Testis (tissue), 3 donors: Measurements from ENCODE around the gene ZFAND5. TPM values are rescaled to one million over a fixed set of nuclear protein-coding genes. Genes with fewer than 3 reads are reported as not detected.

ENCODE experiments used
- DNase-seq: peaks from one replicate; pipeline ENCODE4 v3.0.0-alpha.2; 2019
- H3K27ac ChIP-seq, 2 donors: fragments of 200-600 bp; sonication (generic); one replicate each; pipeline ENCODE4 v1.5.1; 2019
- H3K27me3 ChIP-seq: fragments of 200-600 bp; sonication (generic); one replicate; pipeline ENCODE4 v1.5.1; 2019
- H3K36me3 ChIP-seq: fragments of 200-600 bp; sonication (generic); one replicate; pipeline ENCODE4 v1.5.1; 2017; ENCODE audit warnings: low read depth; ENCODE audit errors: missing control alignments
- H3K4me1 ChIP-seq: fragments of 200-600 bp; sonication (generic); one replicate; pipeline ENCODE4 v1.5.1; 2019
- H3K4me3 ChIP-seq, 2 donors: fragments of 200-600 bp; sonication (generic); one replicate each; pipeline ENCODE4 v1.5.1; 2017 to 2019
- H3K9me3 ChIP-seq: fragments of 200-600 bp; sonication (generic); one replicate; pipeline ENCODE4 v1.5.1; 2017
- CTCF ChIP-seq, 3 experiments: fragments of 450-650 bp in 2 of 3; fragments of 200-600 bp in 1 of 3; sonication (generic) in 1 of 3; IDR thresholded peaks; one replicate each; pipeline ENCODE4 v1.5.1; 2016 to 2019; ENCODE audit warnings: antibody characterized with exemption in 3 of 3, mild to moderate bottlenecking in 2 of 3, moderate library complexity in 1 of 3
- POLR2A ChIP-seq: fragments of 450-650 bp; IDR thresholded peaks from one replicate; pipeline ENCODE4 v1.6.1; 2017; ENCODE audit warnings: antibody characterized with exemption, mild to moderate bottlenecking, moderate library complexity
- WGBS, 2 donors: methylation state at CpG; one replicate each; pipeline ENCODE4 v1.1.5; 2018; 5-methylcytosine and 5-hydroxymethylcytosine counted together
- intact Hi-C: fragments of 100-400 bp; cut with DNase I; formaldehyde crosslinking; loops from one replicate; pipeline ENCODE4 v1.15.1; 2023; ENCODE audit warnings: low total_unique reads
- polyA plus RNA-seq: library from polyadenylated mRNA; stranded (reverse); fragments of 350-450 nt; fragmentation: Illumina TruSeq; extraction: RNeasy Lipid Tissue Mini Kit (QIAGEN cat#74804); gene quantifications from one replicate; pipeline ENCODE4 v1.2.3, GENCODE V29; 2014; ENCODE audit warnings: low read depth, low replicate concordance; ENCODE audit not compliant: insufficient read depth
- total RNA-seq, 2 donors: library from RNA; depleted of rRNA; stranded (reverse); fragments of >200 nt; gene quantifications; one replicate each; pipeline ENCODE4 v1.2.3, GENCODE V29; 2016

The ZFAND5 gene
- total and polyA plus RNA-seq, 3 donors from 2014 or later = 251 to 314 (median 313) TPM

- H3K4me1 ChIP-seq = peaks cover 16% of the 10 kb centered on the region
- H3K9me3 ChIP-seq = no peaks in the 10 kb centered on the region
- no peak overlapping the region for H3K27ac ChIP-seq
- no peaks in the 10 kb centered on the region for H3K36me3 ChIP-seq
- no peak for DNase-seq
- WGBS, 2 donors = 88 to 89% methylated on average over 15 of the region's 15 CpGs
- H3K4me3 ChIP-seq = no peak overlapping the region
- H3K27me3 ChIP-seq = no peaks in the 10 kb centered on the region
- intact Hi-C loops = no loop called here
- no peak for TF ChIP-seq CTCF (IDR thresholded peaks at IDR 0.05)
- no peak for TF ChIP-seq POLR2A
Measured at GRCh38 chr9:72351538-72352453, 13.2 kb downstream of the ZFAND5 start.

GRCh38 chr9:72349911-72350310, 15.1 kb downstream of the ZFAND5 start:
- 76 to 77% methylated on average over 1 of the region's 1 CpG for WGBS, 2 donors
- H3K36me3 ChIP-seq = no peaks in the 10 kb centered on the region
- no peaks in the 10 kb centered on the region for H3K27me3 ChIP-seq
- intact Hi-C loops = no loop called here
- no peak for DNase-seq
- no peaks in the 10 kb centered on the region for H3K9me3 ChIP-seq
- H3K4me1 ChIP-seq = peaks cover 2% of the 10 kb centered on the region
- no peak overlapping the region for H3K27ac ChIP-seq
- TF ChIP-seq POLR2A = no peak
- TF ChIP-seq CTCF (IDR thresholded peaks at IDR 0.05) = no peak
- H3K4me3 ChIP-seq = no peak overlapping the region

GRCh38 chr9:72349240-72349639, 15.8 kb downstream of the ZFAND5 start:
- H3K27me3 ChIP-seq = no peaks in the 10 kb centered on the region
- no peaks in the 10 kb centered on the region for H3K9me3 ChIP-seq
- no peak overlapping the region for H3K4me3 ChIP-seq
- H3K36me3 ChIP-seq = no peaks in the 10 kb centered on the region
- no peak overlapping the region for H3K27ac ChIP-seq
- no peaks in the 10 kb centered on the region for H3K4me1 ChIP-seq
- DNase-seq = no peak
- intact Hi-C loops = no loop called here
- no peak for TF ChIP-seq CTCF (IDR thresholded peaks at IDR 0.05)
- TF ChIP-seq POLR2A = no peak
- 85 to 93% methylated on average over 2 of the region's 2 CpGs for whole genome bisulfite sequencing, 2 donors

GRCh38 chr9:72346333-72346732, 18.7 kb downstream of the ZFAND5 start:
- DNase-seq = no peak
- 94 to 100% methylated on average over 1 of the region's 1 CpG for WGBS, 2 donors
- no peaks in the 10 kb centered on the region for H3K36me3 ChIP-seq
- TF ChIP-seq CTCF (IDR thresholded peaks at IDR 0.05) = no peak
- TF ChIP-seq POLR2A = no peak
- H3K27ac ChIP-seq = no peak overlapping the region
- H3K4me1 ChIP-seq = no peaks in the 10 kb centered on the region
- no peak overlapping the region for H3K4me3 ChIP-seq
- intact Hi-C loops = no loop called here
- no peaks in the 10 kb centered on the region for H3K27me3 ChIP-seq
- no peaks in the 10 kb centered on the region for H3K9me3 ChIP-seq

GRCh38 chr9:72338631-72339030, 26.4 kb downstream of the ZFAND5 start:
- intact Hi-C loops = no loop called here
- Histone ChIP-seq H3K27me3 (no peaks in the 10 kb centered on the region), H3K4me3 (no peak overlapping the region), H3K36me3 (no peaks in the 10 kb centered on the region), H3K27ac (no peak overlapping the region), H3K9me3 (no peaks in the 10 kb centered on the region), H3K4me1 (no peaks in the 10 kb centered on the region)
- no peak for DNase-seq
- 89 to 96% methylated on average over 4 of the region's 4 CpGs for WGBS, 2 donors
- TF ChIP-seq POLR2A (no peak), CTCF (IDR thresholded peaks at IDR 0.05) (no peak)
